WERI-Rb-1 (cell line): ENCODE results near the gene MICU1.

Source experiments
- DNase-seq: peaks from one replicate; pipeline ENCODE4 v3.0.0-alpha.2; 2020
- H3K27ac ChIP-seq: fragments of 250-450 bp; sonication (Bioruptor Pico); 2 replicates; pipeline ENCODE4 v1.5.1; 2020; ENCODE audit warnings: mild to moderate bottlenecking, moderate library complexity
- H3K27me3 ChIP-seq: fragments of 250-450 bp; sonication (Bioruptor Pico); 2 replicates; pipeline ENCODE4 v1.5.1; 2021; ENCODE audit warnings: mild to moderate bottlenecking, low read depth, moderate library complexity; ENCODE audit not compliant: insufficient read depth, severe bottlenecking
- H3K36me3 ChIP-seq: fragments of 250-450 bp; sonication (Bioruptor Pico); 2 replicates; pipeline ENCODE4 v1.5.1; 2020; ENCODE audit warnings: mild to moderate bottlenecking, moderate library complexity
- H3K4me3 ChIP-seq: 2 replicates; pipeline ENCODE4 v1.5.1; 2011; ENCODE audit warnings: low read depth, mild to moderate bottlenecking, control low read depth, low read length
- H3K9me3 ChIP-seq: fragments of 250-450 bp; sonication (Bioruptor Pico); 2 replicates; pipeline ENCODE4 v1.5.1; 2021; ENCODE audit warnings: mild to moderate bottlenecking, moderate library complexity; ENCODE audit not compliant: severe bottlenecking
- CTCF ChIP-seq: IDR thresholded peaks from 2 replicates; pipeline ENCODE4 v1.5.1; 2011; ENCODE audit warnings: low read depth, mild to moderate bottlenecking, control low read depth, inconsistent platforms, low read length

Gene MICU1

GRCh38 chr10:72625276-72625607 is 637 bp downstream of the MICU1 start:
- Histone ChIP-seq H3K27me3 (no peaks in the 10 kb centered on the region), H3K4me3 (peak overlapping the region; percentile 69), H3K36me3 (no peaks in the 10 kb centered on the region), H3K27ac (peak overlapping the region; percentile 63; the same call in 1 of the 2 replicates), H3K9me3 (peaks cover 6% of the 10 kb centered on the region)
- no peak for DNase-seq
- no peak for TF ChIP-seq CTCF

GRCh38 chr10:72622271-72622670 is 3.6 kb downstream of the MICU1 start:
- no peak for DNase-seq
- TF ChIP-seq CTCF, result no peak
- H3K27ac ChIP-seq, result no peak overlapping the region

GRCh38 chr10:72616716-72617115 is 9.2 kb downstream of the MICU1 start:
- DNase-seq, result no peak
- no peak overlapping the region for H3K27ac ChIP-seq
- no peak for TF ChIP-seq CTCF

More at GRCh38 chr10:72622271-72622670, 3.6 kb downstream of the MICU1 start:
- Histone ChIP-seq H3K36me3 (no peaks in the 10 kb centered on the region), H3K9me3 (peaks cover 6% of the 10 kb centered on the region), H3K4me3 (no peak overlapping the region), H3K27me3 (no peaks in the 10 kb centered on the region)

GRCh38 chr10:72615970-72616369 is 9.9 kb downstream of the MICU1 start:
- no peaks in the 10 kb centered on the region for H3K36me3 ChIP-seq
- H3K27me3 ChIP-seq, result no peaks in the 10 kb centered on the region
- no peak overlapping the region for H3K27ac ChIP-seq
- H3K4me3 ChIP-seq, result no peak overlapping the region
- no peak for DNase-seq
- no peak for TF ChIP-seq CTCF
- no peaks in the 10 kb centered on the region for H3K9me3 ChIP-seq

More at GRCh38 chr10:72616716-72617115, 9.2 kb downstream of the MICU1 start:
- no peaks in the 10 kb centered on the region for H3K9me3 ChIP-seq
- H3K4me3 ChIP-seq, result no peak overlapping the region
- no peaks in the 10 kb centered on the region for H3K36me3 ChIP-seq
- no peaks in the 10 kb centered on the region for H3K27me3 ChIP-seq

GRCh38 chr10:72612203-72612826 is 13.6 kb downstream of the MICU1 start:
- no peak overlapping the region for H3K27ac ChIP-seq
- H3K36me3 ChIP-seq, result no peaks in the 10 kb centered on the region
- peak; percentile 13 for DNase-seq
- H3K9me3 ChIP-seq, result no peaks in the 10 kb centered on the region
- no peaks in the 10 kb centered on the region for H3K27me3 ChIP-seq
- TF ChIP-seq CTCF, result no peak
- H3K4me3 ChIP-seq, result no peak overlapping the region

GRCh38 chr10:72611783-72612182 is 14.1 kb downstream of the MICU1 start:
- H3K4me3 ChIP-seq, result no peak overlapping the region
- H3K27me3 ChIP-seq, result no peaks in the 10 kb centered on the region
- DNase-seq, result no peak
- H3K9me3 ChIP-seq, result no peaks in the 10 kb centered on the region
- no peak for TF ChIP-seq CTCF
- no peaks in the 10 kb centered on the region for H3K36me3 ChIP-seq
- no peak overlapping the region for H3K27ac ChIP-seq
